Stomach (tissue), 9 donors: ENCODE measurements around the gene KCNK3. TPM values are rescaled to one million over a fixed set of nuclear protein-coding genes. Genes with fewer than 3 reads are reported as not detected.

Source experiments
- DNase-seq, 2 donors: peaks; one replicate each; pipeline versions ENCODE4 v3.0.0 to v3.0.0-alpha.2; 2013 to 2019
- H3K27ac ChIP-seq, 5 donors: fragments of 200-600 bp in 4 of 5; sonication (generic) in 4 of 5; one replicate each; pipeline ENCODE4 v1.5.1; 2013 to 2019; ENCODE audit warnings: mild to moderate bottlenecking in 1 of 5, moderate library complexity in 1 of 5
- H3K27me3 ChIP-seq, 3 donors: fragments of 200-600 bp; sonication (generic); one replicate each; pipeline ENCODE4 v1.5.1; 2017 to 2019; ENCODE audit warnings: mixed run types in 1 of 3
- H3K36me3 ChIP-seq, 4 donors: fragments of 200-600 bp; sonication (generic); 1 replicate in 3 of 4; 2 replicates in 1 of 4; pipeline ENCODE4 v1.5.1; 2016 to 2019
- H3K4me1 ChIP-seq, 4 donors: fragments of 200-600 bp; sonication (generic); one replicate each; pipeline ENCODE4 v1.5.1; 2016 to 2019
- H3K4me3 ChIP-seq, 4 donors: fragments of 200-600 bp; sonication (generic) in 3 of 4; one replicate each; pipeline ENCODE4 v1.5.1; 2016 to 2019; ENCODE audit warnings: mild to moderate bottlenecking in 1 of 4
- H3K9me3 ChIP-seq, 4 donors: fragments of 200-600 bp; sonication (generic); one replicate each; pipeline ENCODE4 v1.5.1; 2016 to 2019
- EP300 ChIP-seq: sonication (generic); formaldehyde crosslinking; IDR thresholded peaks from one replicate; pipeline ENCODE4 v1.6.1; 2017; ENCODE audit warnings: antibody characterized with exemption
- POLR2A ChIP-seq, 4 donors: fragments of 450-650 bp; IDR thresholded peaks; one replicate each; pipeline ENCODE4 v1.6.1; 2016; ENCODE audit warnings: antibody characterized with exemption in 4 of 4, control low read depth in 2 of 4, mild to moderate bottlenecking in 1 of 4, moderate library complexity in 1 of 4
- POLR2AphosphoS5 ChIP-seq, 3 donors: sonication (generic); formaldehyde crosslinking; IDR thresholded peaks; one replicate each; pipeline ENCODE4 v1.6.1; 2016; ENCODE audit warnings: antibody characterized with exemption in 3 of 3
- WGBS, 5 donors: extraction: QIAGEN DNeasy Blood & Tissue Kit in 3 of 5; methylation state at CpG; one replicate each; pipeline versions ENCODE4 v1.1.5 to v1.1.7; 2013 to 2018; 5-methylcytosine and 5-hydroxymethylcytosine counted together
- intact Hi-C: fragments of 100-400 bp; cut with DNase I; formaldehyde crosslinking; loops from one replicate; pipeline ENCODE4 v1.15.1; 2023; ENCODE audit warnings: low total_unique reads
- polyA plus RNA-seq, 3 donors: library from polyadenylated mRNA; stranded (reverse); fragments of 200-250 nt; gene quantifications; one replicate each; pipeline ENCODE4 v1.2.3, GENCODE V29; 2013
- total RNA-seq, 5 donors: library from RNA; depleted of rRNA; stranded (reverse); fragments of >200 nt; gene quantifications; one replicate each; pipeline versions ENCODE4 v1.1.0 to v1.2.3, GENCODE V29; 2014 to 2016
- TF ChIP-seq, protein P1 (sequence below), 7 experiments: fragments of 450-650 bp in 4 of 7; fragments of 200-600 bp in 3 of 7; sonication (generic) in 3 of 7; IDR thresholded peaks; one replicate each; pipeline ENCODE4 v1.5.1; 2016 to 2019; ENCODE audit warnings: antibody characterized with exemption in 7 of 7, control low read depth in 2 of 7, mild to moderate bottlenecking in 1 of 7
- donor health status: healthy with polysubstance abuse.
- donor health status: Bipolar disorder and iron deficiency.
- donor health status: healthy.

The KCNK3 gene
- total and polyA plus RNA-seq, 8 donors, result 0.62 to 22.8 (median 1.9) TPM

DNA sequence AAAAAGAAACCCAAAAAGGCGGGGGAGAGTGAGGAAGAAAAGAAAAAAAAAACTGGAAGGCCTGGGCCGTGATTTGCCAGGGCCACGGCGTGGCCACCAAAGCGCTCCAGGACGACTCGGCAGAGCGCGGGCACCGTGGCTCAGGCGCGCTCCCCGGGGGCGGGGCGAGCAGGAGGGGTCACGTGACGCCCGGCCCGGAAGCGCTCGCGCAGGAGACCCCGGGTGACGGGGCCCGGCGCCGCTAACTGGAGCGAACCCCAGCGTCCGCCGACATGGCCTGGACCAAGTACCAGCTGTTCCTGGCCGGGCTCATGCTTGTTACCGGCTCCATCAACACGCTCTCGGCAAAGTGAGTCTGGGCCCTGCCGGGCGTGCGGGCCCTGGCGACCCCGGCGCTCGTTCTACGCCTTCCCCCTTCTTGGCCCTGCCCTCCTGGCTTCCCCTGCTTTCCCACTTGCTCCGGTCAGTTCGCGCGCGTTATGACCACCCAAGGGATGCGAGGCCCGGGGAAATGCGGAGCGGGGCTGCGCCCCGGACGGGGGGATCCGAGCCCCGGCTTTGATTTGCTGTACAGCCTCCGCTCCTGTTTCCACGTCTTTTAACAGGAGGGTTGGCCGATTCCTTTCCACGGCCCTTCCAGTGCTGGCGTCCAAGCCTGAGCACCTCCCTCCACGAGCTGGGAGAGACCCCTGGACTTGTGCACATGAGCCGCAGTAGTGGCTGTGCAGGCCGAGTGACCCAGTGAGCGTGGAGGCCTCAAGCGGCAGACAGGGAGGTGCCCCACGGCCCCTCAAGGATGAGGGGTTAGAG lies 71.8 kb downstream of the KCNK3 start, which contains the start of gene SLC35F6:
TSS of gene SLC35F6 (plus strand) at position 207 of the 810 bp plus-strand sequence. CDS start at position 273, 66 bp downstream.
- intact Hi-C loops, result no loop called here

DNA sequence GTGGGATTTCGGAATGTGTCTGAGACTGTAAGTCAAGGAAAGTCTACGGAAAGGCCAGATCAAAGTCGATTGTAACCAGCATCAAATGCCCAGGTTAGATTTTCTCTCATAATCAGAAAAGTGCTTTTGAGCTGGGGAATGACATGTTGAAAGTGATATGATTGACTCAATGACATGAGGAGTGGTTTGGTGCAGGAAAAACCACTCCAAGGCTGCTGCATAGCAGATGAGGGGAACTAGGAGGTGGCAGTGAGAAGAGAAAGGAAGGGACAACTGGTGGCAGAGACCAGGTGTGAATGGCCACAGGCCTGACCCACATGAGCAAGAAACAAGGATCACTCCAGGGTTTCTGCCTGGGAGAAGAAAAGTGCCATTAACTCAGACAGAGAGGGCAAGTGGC lies 72.4 kb downstream of the KCNK3 start:
- peak overlapping the region; percentile 78 to 92 (median 88) for H3K4me3 ChIP-seq
- H3K9me3 ChIP-seq, result no peaks in the 10 kb centered on the region
- no peaks in the 10 kb centered on the region for H3K27me3 ChIP-seq
- no peak for DNase-seq
- intact Hi-C loops, result no loop called here
- H3K4me1 ChIP-seq, result peaks cover 21 to 63% (median 56%) of the 10 kb centered on the region in 4 donors
- no peak for TF ChIP-seq EP300
- TF ChIP-seq POLR2AphosphoS5 (IDR thresholded peaks at IDR 0.05), result no peak
- TF ChIP-seq, protein P1, sequence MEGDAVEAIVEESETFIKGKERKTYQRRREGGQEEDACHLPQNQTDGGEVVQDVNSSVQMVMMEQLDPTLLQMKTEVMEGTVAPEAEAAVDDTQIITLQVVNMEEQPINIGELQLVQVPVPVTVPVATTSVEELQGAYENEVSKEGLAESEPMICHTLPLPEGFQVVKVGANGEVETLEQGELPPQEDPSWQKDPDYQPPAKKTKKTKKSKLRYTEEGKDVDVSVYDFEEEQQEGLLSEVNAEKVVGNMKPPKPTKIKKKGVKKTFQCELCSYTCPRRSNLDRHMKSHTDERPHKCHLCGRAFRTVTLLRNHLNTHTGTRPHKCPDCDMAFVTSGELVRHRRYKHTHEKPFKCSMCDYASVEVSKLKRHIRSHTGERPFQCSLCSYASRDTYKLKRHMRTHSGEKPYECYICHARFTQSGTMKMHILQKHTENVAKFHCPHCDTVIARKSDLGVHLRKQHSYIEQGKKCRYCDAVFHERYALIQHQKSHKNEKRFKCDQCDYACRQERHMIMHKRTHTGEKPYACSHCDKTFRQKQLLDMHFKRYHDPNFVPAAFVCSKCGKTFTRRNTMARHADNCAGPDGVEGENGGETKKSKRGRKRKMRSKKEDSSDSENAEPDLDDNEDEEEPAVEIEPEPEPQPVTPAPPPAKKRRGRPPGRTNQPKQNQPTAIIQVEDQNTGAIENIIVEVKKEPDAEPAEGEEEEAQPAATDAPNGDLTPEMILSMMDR (IDR thresholded peaks at IDR 0.05), result no peak
- no peak for TF ChIP-seq POLR2A (IDR thresholded peaks at IDR 0.05)
- H3K36me3 ChIP-seq, result no peaks in the 10 kb centered on the region
- H3K27ac ChIP-seq, result peak overlapping the region; percentile 90 to 94 (median 92)
- WGBS, 5 donors, result 6 to 32% (median 15%) methylated on average over 3 of the region's 3 CpGs

More for the DNA sequence above, 71.8 kb downstream of the KCNK3 start, which contains the start of gene SLC35F6:
- TF ChIP-seq POLR2A (IDR thresholded peaks at IDR 0.05) (peak in 1 of 4 donors; percentile 48), POLR2AphosphoS5 (IDR thresholded peaks at IDR 0.05) (peak; percentile 54 to 93 (median 88))
- TF ChIP-seq, protein P1 (IDR thresholded peaks at IDR 0.05), result no peak
- DNase-seq, result peak; percentile 85 to 95
- 0 to 1% (median 1%) methylated on average over 50 to 68 of the region's 68 CpGs for WGBS, 5 donors
- H3K27ac ChIP-seq, result peak within 1 kb of the TSS; percentile 90 to 94 (median 92)
- H3K4me1 ChIP-seq, result peaks cover 14 to 57% (median 51%) of the 10 kb centered on the region in 4 donors
- H3K9me3 ChIP-seq, result no peaks in the 10 kb centered on the region
- H3K4me3 ChIP-seq, result peak within 1 kb of the TSS; percentile 78 to 92 (median 88)
- H3K27me3 ChIP-seq, result no peaks in the 10 kb centered on the region
- no peaks in the 10 kb centered on the region for H3K36me3 ChIP-seq

DNA sequence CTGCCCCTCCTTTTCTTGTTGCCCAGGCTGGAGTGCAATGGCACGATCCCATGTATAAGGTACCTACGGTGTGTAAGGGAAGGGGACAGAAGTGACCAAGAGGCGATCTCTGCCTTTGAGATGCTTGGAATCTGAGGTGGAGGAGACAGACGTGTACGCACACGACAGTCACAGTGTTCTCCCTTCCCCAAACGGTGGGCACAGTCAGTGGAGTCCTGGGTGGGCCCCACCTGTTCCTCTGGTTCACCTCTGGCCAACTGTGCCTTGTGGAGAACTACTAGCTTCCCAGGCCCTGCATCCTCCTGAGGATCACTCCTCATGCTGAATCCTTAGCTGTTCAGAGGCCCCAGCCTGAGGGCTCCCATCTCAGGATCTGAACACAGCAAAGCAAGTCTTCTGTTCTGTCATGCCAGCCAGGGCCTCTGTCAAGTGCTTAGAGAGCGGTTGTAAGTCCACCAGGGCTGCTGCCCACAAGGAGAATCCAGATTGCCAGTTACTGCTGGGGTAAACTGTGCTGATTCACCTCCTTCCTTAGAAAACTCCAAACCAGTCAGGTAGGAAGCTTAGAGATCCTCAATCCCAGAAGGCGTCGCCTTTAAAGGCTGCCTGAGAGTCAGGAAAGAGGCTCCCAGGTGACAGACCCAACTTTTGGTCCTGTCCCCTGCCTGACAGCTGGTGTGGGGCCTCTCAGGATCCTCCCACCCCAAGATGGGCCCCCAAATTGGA lies 73.1 kb downstream of the KCNK3 start:
- TF ChIP-seq POLR2AphosphoS5 (IDR thresholded peaks at IDR 0.05) (no peak), POLR2A (IDR thresholded peaks at IDR 0.05) (no peak)
- TF ChIP-seq, protein P1 (IDR thresholded peaks at IDR 0.05), result no peak
- intact Hi-C loops, result no loop called here
- DNase-seq, result no peak
- Histone ChIP-seq H3K27ac (peak overlapping the region in 4 of 5 donors; percentile 92 to 94 (median 92)), H3K27me3 (no peaks in the 10 kb centered on the region), H3K4me1 (peaks cover 23 to 70% (median 63%) of the 10 kb centered on the region in 4 donors), H3K4me3 (peak overlapping the region; percentile 78 to 92 (median 88)), H3K36me3 (no peaks in the 10 kb centered on the region), H3K9me3 (no peaks in the 10 kb centered on the region)
- WGBS, 5 donors, result 78 to 89% (median 83%) methylated on average over 10 of the region's 10 CpGs

DNA sequence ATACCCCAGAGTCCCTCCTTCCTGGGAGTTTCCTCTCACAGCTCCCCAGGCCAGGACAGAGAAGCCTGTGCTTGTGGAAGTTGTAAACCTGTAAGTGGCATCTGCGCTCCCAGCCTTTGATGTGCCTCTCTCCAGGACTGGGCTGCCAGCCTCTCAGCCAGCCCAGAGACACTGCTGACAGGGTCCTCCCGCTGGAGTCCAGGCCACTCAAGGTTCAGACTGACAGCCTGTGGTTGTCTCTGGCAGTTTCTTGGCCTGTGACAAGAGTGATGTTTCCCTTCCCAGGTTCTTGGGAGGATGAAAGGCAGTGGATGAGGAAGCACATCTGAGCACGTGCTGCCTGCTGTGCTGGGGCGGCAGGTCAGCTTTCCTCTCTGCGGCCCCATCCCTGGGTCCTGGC lies 74.6 kb downstream of the KCNK3 start:
- TF ChIP-seq POLR2AphosphoS5 (IDR thresholded peaks at IDR 0.05), result no peak
- TF ChIP-seq EP300, result no peak
- TF ChIP-seq, protein P1 (IDR thresholded peaks at IDR 0.05), result no peak
- no peak for TF ChIP-seq POLR2A (IDR thresholded peaks at IDR 0.05)
- Histone ChIP-seq H3K4me1 (peaks cover 37 to 85% (median 78%) of the 10 kb centered on the region in 4 donors), H3K27ac (peak overlapping the region in 3 of 5 donors; percentile 41 to 85 (median 84)), H3K27me3 (no peaks in the 10 kb centered on the region), H3K36me3 (no peaks in the 10 kb centered on the region), H3K9me3 (no peaks in the 10 kb centered on the region), H3K4me3 (no peak overlapping the region)
- intact Hi-C loops, result no loop called here
- WGBS, 5 donors, result 81 to 92% (median 83%) methylated on average over 5 of the region's 5 CpGs
- DNase-seq, result no peak
